HT-29 (cell line): Measurements from ENCODE around the gene ARHGEF18. TPM values are rescaled to one million over a fixed set of nuclear protein-coding genes. Genes with fewer than 3 reads are reported as not detected.

Experiments
- DNase-seq: peaks from one replicate; pipeline ENCODE4 v3.0.0-alpha.2; 2015; ENCODE audit warnings: low spot score
- total RNA-seq: library from RNA; depleted of rRNA; stranded (reverse); fragments of >200 nt; shearing (Covaris generic); gene quantifications from 2 replicates; pipeline ENCODE4 v1.2.3, GENCODE V29; 2014; rRNA removed

Gene ARHGEF18
- total RNA-seq, 1 experiment from 2014 or later = 33.0 TPM

DNA sequence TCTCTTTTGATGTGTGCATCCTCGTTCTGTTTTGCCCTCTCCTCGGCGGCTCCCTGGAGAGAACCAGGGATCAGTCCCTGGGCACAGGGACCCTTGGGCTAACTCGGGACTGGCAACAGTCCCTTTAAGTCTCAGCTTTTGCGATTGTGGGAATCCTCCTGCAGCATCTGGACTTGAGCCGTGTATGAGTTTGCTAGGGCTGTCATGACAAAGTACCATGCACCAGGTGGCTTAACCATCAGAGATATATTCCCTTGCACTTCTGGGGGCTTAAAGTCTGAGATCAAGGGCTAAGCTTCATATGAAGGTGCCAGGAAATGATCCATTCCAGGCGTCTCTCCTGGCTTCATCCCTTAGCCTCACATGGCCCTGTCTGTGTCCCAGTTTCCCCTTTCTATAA, 34.5 kb downstream of the ARHGEF18 start:
- DNase-seq = no peak

- no peak for DNase-seq
These were observed 36.3 kb downstream of the ARHGEF18 start for GRCh38 chr19:7385062-7385461.

DNA sequence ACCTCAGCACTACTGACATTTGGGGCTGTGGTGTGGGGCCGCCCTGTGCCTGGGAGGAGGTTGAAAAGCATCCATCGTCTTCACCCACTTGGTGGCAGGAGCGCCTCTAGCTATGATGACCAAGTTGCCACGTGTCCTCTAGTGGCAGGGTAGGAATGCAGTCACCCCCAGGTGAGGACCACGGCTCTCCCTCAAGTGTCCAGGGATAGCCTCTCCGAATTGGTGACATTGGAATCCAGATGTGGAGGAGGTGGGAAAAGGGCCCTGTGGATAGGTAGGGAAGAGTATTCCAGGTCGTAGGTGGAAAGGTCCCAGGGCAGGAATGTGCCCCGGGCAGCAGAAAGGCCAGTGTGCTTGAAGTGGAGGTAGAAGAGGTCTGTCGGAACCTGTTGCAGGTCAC, 37.6 kb downstream of the ARHGEF18 start:
- peak; percentile 41 for DNase-seq

GRCh38 chr19:7386769-7387168, 38.0 kb downstream of the ARHGEF18 start:
- no peak for DNase-seq

- peak; percentile 69 for DNase-seq
These were observed 42.5 kb downstream of the ARHGEF18 start for GRCh38 chr19:7391218-7391670.

DNA sequence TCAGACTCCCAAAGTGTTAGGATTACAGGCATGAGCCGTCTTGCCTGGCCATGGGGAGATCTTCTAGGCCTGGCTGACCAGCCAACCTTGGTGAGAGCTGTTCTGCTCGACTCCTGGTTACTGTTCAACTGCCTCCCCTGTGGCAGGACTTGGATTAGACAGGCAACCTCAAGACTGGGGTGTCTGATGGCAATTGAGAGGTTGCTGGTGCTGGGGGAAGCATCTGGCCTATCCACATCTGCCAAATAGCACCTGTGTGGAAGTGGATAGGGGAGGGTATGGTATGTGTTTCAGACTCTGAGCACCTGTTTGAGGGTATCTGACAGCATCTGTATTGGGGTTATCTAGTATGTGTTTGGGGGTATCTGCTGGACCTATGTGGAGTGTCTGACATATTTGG, 44.7 kb downstream of the ARHGEF18 start:
- DNase-seq = no peak

DNA sequence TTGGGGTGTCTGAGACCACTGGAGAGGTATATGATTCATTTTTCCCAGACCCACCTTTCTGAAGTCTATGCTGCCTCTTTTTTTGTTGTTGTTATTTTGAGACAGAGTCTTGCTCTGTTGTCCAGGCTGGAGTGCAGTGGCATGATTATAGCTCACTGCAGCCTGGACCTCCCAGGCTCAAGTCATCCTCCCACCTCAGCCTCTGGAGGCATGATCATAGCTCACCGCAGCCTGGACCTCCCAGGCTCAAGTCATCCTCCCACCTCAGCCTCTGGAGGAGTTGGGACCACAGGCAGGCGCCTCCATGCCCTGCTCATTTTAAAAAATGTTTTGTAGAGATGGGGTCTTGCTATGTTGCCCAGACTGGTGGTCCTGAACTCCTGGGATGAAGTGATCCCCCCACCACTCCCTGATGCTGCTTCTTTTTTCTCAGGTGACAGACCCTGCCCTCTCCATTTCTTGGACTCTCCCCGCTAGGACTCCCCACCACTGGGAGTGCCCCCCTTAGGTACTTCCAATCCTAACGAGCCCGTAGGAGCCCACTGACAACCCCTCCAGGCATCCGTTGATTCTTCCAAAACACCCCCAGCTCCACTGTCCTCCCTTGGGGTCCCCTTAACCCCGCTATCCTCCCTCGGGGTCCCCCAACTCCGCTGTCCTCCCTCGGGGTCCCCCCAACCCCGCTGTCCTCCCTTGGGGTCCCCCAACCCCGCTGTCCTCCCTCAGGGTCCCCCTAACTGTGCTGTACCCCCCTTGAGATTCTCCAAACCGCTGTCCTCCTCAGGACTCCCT, 45.4 kb downstream of the ARHGEF18 start:
- no peak for DNase-seq

GRCh38 chr19:7394731-7395359, 46.1 kb downstream of the ARHGEF18 start:
- DNase-seq = peak; percentile 84

- DNase-seq = peak; percentile 42
These were observed 46.8 kb downstream of the ARHGEF18 start for GRCh38 chr19:7395360-7396066.

- no peak for DNase-seq
These were observed 49.0 kb downstream of the ARHGEF18 start for GRCh38 chr19:7397687-7398086.

Other genes starting within 250 kb of the ARHGEF18 start
- gene INSR, start 54.5 kb upstream of the ARHGEF18 start, total RNA-seq = 12.5 and 16.8 TPM in 2 replicates
- 4.0 and 6.4 TPM in 2 replicates for gene PEX11G, start 140.1 kb downstream of the ARHGEF18 start, total RNA-seq
- 4.2 and 5.6 TPM in 2 replicates for gene ZNF358, start 167.2 kb downstream of the ARHGEF18 start, total RNA-seq
- gene MCOLN1, start 173.7 kb downstream of the ARHGEF18 start, total RNA-seq = 7.1 and 7.5 TPM in 2 replicates
- gene PNPLA6, start 186.8 kb downstream of the ARHGEF18 start, total RNA-seq = 61.3 and 74.3 TPM in 2 replicates
- gene CAMSAP3, start 246.9 kb downstream of the ARHGEF18 start, total RNA-seq = 29.8 and 37.0 TPM in 2 replicates